Duodenal mucosa (tissue), 2 donors: Measurements from ENCODE around the gene ASTN2.

ENCODE experiments used
- H3K27ac ChIP-seq: one replicate; pipeline ENCODE4 v1.7.0; 2013; ENCODE audit warnings: low read depth, low read length
- H3K27me3 ChIP-seq, 2 donors: one replicate each; pipeline ENCODE4 v1.7.0; 2013; ENCODE audit warnings: low read length in 2 of 2, control low read depth in 1 of 2; ENCODE audit not compliant: insufficient read depth in 2 of 2, control insufficient read depth in 1 of 2
- H3K36me3 ChIP-seq, 2 donors: one replicate each; pipeline ENCODE4 v1.7.0; 2013; ENCODE audit warnings: low read length in 2 of 2, control low read depth in 1 of 2; ENCODE audit not compliant: insufficient read depth in 2 of 2, control insufficient read depth in 1 of 2
- H3K4me1 ChIP-seq, 2 donors: one replicate each; pipeline ENCODE4 v1.7.0; 2013; ENCODE audit warnings: low read length in 2 of 2, control low read depth in 1 of 2; ENCODE audit not compliant: insufficient read depth in 2 of 2, control insufficient read depth in 1 of 2
- H3K4me3 ChIP-seq, 2 donors: one replicate each; pipeline ENCODE4 v1.7.0; 2013; ENCODE audit warnings: low read length in 2 of 2, low read depth in 1 of 2
- H3K9ac ChIP-seq, 2 donors: one replicate each; pipeline ENCODE4 v1.7.0; 2013; ENCODE audit warnings: low read length in 2 of 2, low read depth in 1 of 2
- H3K9me3 ChIP-seq, 2 donors: one replicate each; pipeline ENCODE4 v1.7.0; 2013; ENCODE audit warnings: low read length in 2 of 2, control low read depth in 1 of 2; ENCODE audit not compliant: control insufficient read depth in 1 of 2

The ASTN2 gene

GRCh38 chr9:117415358-117415914 is 579 bp upstream of the ASTN2 start:
- Histone ChIP-seq H3K36me3 (no peaks in the 10 kb centered on the region), H3K27ac (no peak overlapping the region), H3K9me3 (no peaks in the 10 kb centered on the region), H3K4me1 (no peaks in the 10 kb centered on the region), H3K4me3 (no peak overlapping the region), H3K27me3 (peaks cover 41 to 43% of the 10 kb centered on the region in 2 donors), H3K9ac (no peak overlapping the region)

DNA sequence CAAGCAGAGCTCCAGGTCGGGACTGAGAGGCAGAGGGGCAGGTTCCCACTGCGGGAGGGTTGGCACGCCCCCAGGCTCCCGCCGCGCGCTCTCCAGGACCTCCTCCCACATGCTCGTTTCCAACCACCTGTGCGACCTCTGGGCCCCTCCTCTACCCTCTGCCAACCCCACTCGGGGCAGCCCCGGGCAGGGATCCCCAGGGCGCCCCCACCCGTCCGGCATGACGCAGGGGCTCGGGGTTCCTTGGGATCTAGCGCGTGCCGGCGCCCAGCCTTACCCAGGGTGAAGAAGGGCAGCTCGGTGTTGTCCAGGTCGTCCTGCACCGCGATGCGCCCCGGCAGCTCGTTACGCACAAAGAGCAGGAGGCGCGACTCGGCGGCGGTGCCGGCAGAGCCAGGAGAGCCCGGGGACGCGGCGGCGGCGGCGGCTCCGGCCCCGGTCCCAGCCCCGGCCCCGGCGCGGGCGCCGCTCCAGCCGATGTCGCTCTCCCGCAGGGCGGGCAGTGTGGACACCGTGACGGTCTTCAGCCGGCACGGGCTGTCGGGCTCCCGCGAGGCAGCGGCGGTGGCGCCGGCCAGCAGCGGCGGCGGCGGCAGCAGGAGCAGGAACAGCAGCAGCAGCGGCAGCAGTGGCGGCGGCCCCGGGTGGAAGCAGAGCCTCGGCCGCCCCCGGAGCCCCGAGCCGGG is 494 bp downstream of the ASTN2 start:
- H3K4me1 ChIP-seq, result no peaks in the 10 kb centered on the region
- H3K27me3 ChIP-seq, result peaks cover 41 to 43% of the 10 kb centered on the region in 2 donors
- no peak overlapping the region for H3K4me3 ChIP-seq
- H3K36me3 ChIP-seq, result no peaks in the 10 kb centered on the region
- H3K9me3 ChIP-seq, result no peaks in the 10 kb centered on the region
- H3K27ac ChIP-seq, result no peak overlapping the region
- H3K9ac ChIP-seq, result no peak overlapping the region

GRCh38 chr9:117413346-117414219 is 1.3 kb downstream of the ASTN2 start:
- Histone ChIP-seq H3K36me3 (no peaks in the 10 kb centered on the region), H3K27ac (no peak overlapping the region), H3K4me3 (no peak overlapping the region), H3K27me3 (peaks cover 41 to 42% of the 10 kb centered on the region in 2 donors), H3K9me3 (no peaks in the 10 kb centered on the region), H3K4me1 (no peaks in the 10 kb centered on the region), H3K9ac (no peak overlapping the region)

GRCh38 chr9:117412841-117413240 is 2.0 kb downstream of the ASTN2 start:
- Histone ChIP-seq H3K27ac (no peak overlapping the region), H3K9ac (no peak overlapping the region), H3K9me3 (no peaks in the 10 kb centered on the region), H3K4me3 (no peak overlapping the region), H3K36me3 (no peaks in the 10 kb centered on the region), H3K4me1 (no peaks in the 10 kb centered on the region), H3K27me3 (peaks cover 38 to 41% of the 10 kb centered on the region in 2 donors)

GRCh38 chr9:117412006-117412715 is 2.7 kb downstream of the ASTN2 start:
- H3K27me3 ChIP-seq, result peaks cover 38 to 41% of the 10 kb centered on the region in 2 donors
- no peaks in the 10 kb centered on the region for H3K4me1 ChIP-seq
- H3K9ac ChIP-seq, result no peak overlapping the region
- H3K27ac ChIP-seq, result no peak overlapping the region
- no peak overlapping the region for H3K4me3 ChIP-seq
- no peaks in the 10 kb centered on the region for H3K36me3 ChIP-seq
- H3K9me3 ChIP-seq, result no peaks in the 10 kb centered on the region

DNA sequence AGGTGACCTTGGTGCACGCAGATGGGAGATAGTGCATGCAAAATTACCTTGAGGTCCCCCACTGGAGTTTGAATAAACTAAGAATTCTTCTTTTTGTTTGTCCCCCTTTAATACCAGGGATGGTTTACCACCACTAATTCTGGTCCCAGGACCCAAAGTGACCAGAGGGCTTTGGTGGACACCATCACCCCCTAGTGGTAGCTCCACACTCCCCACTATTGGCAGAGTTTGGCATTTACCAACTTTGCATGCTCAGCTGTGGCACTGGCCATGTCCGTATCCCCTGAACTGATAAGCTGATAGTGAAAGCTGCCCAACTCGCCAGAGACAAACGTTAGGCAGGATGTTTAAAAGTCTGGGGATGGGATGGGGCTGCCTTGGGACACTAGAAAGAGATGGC is 3.3 kb downstream of the ASTN2 start:
- H3K27ac ChIP-seq, result no peak overlapping the region
- no peaks in the 10 kb centered on the region for H3K4me1 ChIP-seq
- peaks cover 34 to 36% of the 10 kb centered on the region in 2 donors for H3K27me3 ChIP-seq
- H3K36me3 ChIP-seq, result no peaks in the 10 kb centered on the region
- no peak overlapping the region for H3K9ac ChIP-seq
- no peak overlapping the region for H3K4me3 ChIP-seq
- no peaks in the 10 kb centered on the region for H3K9me3 ChIP-seq

GRCh38 chr9:117409321-117409720 is 5.5 kb downstream of the ASTN2 start:
- H3K27ac ChIP-seq, result no peak overlapping the region
- H3K4me3 ChIP-seq, result no peak overlapping the region
- no peaks in the 10 kb centered on the region for H3K36me3 ChIP-seq
- no peaks in the 10 kb centered on the region for H3K9me3 ChIP-seq
- peaks cover 23 to 29% of the 10 kb centered on the region in 2 donors for H3K27me3 ChIP-seq
- no peak overlapping the region for H3K9ac ChIP-seq
- no peaks in the 10 kb centered on the region for H3K4me1 ChIP-seq

DNA sequence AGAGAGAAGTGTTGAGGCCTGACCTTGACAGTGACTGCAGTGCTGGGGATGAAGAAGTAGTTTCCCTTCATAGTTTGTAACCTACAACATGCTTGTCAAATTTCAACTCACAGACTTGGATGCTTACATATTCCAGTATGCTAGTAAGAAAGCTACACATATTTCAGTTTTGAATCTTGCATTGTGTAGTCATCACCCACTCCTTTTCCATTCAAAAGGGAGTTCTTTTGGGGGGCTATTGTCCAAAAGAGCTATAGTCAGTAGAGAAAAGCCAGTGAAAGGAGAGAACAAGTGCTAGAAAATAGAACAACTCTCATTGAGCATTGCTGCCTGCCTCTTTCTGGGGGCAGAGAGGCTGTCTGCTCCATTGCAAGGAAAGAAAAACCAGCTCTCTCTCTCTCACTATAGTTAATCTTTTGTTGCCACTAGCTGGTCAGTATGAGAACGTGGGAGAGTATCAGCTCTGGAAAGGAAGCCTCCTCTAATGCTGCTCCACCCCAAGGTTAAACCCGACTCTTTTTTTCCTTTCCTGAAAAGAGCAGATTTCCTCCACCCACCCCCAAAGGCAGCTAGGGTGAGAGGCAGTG is 7.3 kb downstream of the ASTN2 start:
- no peaks in the 10 kb centered on the region for H3K4me1 ChIP-seq
- H3K4me3 ChIP-seq, result no peak overlapping the region
- H3K27me3 ChIP-seq, result peaks cover 6 to 11% of the 10 kb centered on the region in 2 donors
- H3K27ac ChIP-seq, result no peak overlapping the region
- H3K36me3 ChIP-seq, result no peaks in the 10 kb centered on the region
- H3K9me3 ChIP-seq, result no peaks in the 10 kb centered on the region
- no peak overlapping the region for H3K9ac ChIP-seq

DNA sequence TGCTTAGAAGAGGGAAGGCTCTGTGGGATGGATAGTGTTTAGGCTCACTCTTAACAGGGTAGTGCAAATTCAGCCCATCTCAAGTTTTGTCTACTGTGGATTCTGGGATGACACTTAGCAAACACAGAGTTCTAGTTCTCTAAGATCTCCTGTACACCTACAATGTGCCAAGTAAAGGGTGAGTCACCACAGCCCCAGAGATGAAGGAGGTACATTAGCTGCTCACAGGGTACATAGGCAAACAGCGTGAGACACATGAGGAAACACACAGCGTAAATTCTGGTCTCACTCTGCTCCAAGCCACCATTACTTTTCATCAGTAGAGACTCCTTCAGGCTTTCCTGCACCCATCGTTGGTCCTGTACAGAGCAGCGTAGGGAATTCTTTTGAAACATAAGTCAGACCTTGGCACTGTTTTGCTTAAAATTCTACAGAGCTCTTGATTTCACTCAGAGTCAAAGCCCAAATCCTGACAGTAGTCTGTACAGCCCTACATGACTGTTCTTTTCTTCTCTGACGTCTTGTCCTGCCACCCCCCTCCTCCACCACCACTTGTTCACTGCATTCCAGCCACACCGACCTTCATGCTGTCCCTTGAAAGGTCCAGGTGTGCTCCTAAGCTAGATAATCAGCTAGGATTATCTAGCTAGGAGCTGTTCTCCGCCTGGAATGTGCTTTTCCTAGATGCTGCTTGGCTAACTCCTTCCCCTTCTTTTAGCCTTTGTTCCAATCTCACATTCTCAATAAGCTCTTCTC is 8.7 kb downstream of the ASTN2 start:
- no peak overlapping the region for H3K9ac ChIP-seq

More for the DNA sequence above, 8.7 kb downstream of the ASTN2 start:
- Histone ChIP-seq H3K4me3 (no peak overlapping the region), H3K4me1 (no peaks in the 10 kb centered on the region), H3K9me3 (no peaks in the 10 kb centered on the region), H3K36me3 (no peaks in the 10 kb centered on the region), H3K27ac (no peak overlapping the region), H3K27me3 (peaks cover 0 to 6% of the 10 kb centered on the region in 2 donors)
